Measurements from ENCODE around the gene PRRX1. TPM values are rescaled to one million over a fixed set of nuclear protein-coding genes. Genes with fewer than 3 reads are reported as not detected.

PRRX1 gene
- polyA plus RNA-seq, 3 donors from 2014 or later, result not detected

DNA sequence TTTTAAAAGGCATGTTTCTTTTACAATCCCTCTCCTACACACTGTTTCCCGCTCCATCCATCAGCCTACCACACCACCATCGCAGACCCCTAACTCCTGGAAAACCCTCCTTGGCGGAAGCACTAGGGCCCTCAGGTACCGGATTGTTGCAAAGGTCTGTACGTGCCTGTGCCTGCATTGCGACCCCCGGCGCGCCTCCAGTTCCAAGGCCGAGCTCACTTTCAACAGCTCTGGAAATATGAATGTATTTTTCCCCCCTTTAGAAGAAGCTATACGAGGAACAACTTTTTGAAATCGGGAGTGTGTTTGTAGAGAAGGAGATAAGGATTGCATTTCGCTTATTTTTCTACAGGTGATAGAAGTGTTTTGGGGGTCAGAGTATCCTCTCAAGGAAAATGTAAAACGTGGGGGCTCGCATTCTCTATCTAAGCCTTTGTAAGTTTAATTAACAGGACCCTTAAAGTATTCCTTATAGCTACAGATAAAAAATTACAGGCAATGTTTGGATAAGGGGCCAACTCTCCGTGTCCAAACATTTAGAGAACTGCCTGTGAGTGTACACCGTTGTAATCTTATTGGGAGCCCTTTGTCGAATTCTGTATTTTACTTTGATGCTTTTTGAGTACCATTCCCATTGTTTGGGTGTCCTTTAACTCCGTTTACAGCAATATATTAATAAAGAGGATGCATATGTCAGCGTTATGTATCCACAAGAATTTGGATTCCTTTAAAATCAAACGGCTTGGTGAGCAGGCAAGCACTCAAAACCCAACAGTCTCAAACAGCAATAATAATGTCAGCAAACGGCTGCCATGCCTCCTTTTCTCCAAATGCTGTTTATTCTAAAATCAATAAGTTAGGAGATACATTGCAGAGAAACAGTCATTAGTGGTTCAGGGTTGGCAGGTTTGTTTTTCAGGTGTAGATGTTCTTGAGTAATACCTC, 5.9 kb downstream of the PRRX1 start:
- Mint-ChIP-seq H3K27me3 (ENCODE audit: low read depth in 3 of 3) (peaks cover 27 to 62% (median 34%) of the 10 kb centered on the region in 3 donors), H3K4me3 (peak overlapping the region in 1 of 5 donors; percentile 5), H3K36me3 (peaks cover 0 to 3% (median 0%) of the 10 kb centered on the region in 3 donors), H3K4me1 (peaks cover 0 to 1% of the 10 kb centered on the region in 2 donors), H3K9me3 (peaks cover 0 to 26% (median 5%) of the 10 kb centered on the region in 6 donors), H3K27ac (no peak overlapping the region)
- no peak for DNase-seq

DNA sequence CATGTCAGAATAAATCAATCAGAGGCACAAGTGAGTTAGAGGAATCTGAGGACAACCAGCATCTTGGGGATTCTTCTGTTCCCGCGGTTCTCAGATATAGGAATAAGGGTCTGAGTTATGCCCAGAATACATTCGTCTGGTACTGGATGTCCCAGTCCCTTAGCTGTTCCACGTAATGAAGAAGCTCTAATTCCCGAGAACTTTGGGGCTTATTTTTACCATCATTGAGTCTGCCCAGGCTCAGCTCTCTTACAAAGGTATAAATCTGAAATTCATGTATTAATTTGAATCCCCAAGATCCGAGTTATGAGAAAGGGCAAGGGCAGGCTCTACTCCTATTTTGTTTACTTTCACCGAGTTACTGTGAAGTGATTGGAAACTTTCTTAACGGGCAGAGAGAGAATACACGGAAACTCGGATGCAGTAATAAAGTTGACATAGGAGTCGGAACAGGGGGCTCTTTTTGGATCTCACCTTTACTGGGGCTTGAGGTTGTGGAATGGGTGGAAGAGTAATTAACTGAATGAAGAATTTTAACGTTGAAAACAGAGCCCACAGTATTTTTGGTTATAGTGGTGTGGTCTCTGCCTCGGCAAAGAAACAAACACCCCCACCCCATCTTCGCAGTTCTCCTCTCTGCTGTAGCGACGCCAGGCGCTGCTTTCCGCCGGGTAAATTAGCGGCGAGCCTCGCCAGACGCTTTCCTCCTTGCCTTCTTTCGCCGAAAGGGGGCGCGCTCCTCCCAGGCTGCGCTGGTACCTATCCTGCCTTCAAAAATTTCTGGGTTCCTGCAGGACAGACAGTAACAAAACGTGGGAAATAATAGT, 7.1 kb downstream of the PRRX1 start:
- Mint-ChIP-seq H3K27ac (no peak overlapping the region), H3K4me3 (no peak overlapping the region), H3K9me3 (peaks cover 0 to 26% (median 5%) of the 10 kb centered on the region in 6 donors), H3K4me1 (no peaks in the 10 kb centered on the region), H3K36me3 (peaks cover 0 to 3% (median 0%) of the 10 kb centered on the region in 3 donors), H3K27me3 (ENCODE audit: low read depth in 3 of 3) (peaks cover 22 to 52% (median 24%) of the 10 kb centered on the region in 3 donors)
- no peak for DNase-seq

DNA sequence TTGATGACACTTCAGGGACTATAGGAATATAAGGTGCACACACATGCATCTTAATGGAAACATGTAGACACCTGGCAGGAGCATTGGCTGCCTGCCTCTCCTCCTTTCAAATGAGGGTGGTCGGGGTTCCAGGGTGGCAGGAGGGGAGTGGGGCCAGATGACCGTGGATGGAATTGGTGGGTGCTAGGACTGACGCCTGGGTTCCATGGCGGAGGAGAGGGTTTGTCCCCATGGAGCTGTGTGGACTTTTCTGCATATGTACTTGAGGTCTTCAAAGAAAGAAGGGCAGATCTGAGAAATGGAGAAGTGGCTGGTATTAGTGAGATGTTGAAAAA, 7.7 kb downstream of the PRRX1 start:
- no peak overlapping the region for H3K27ac Mint-ChIP-seq
- H3K36me3 Mint-ChIP-seq, result peaks cover 0 to 3% (median 0%) of the 10 kb centered on the region in 3 donors
- H3K4me1 Mint-ChIP-seq, result no peaks in the 10 kb centered on the region
- no peak overlapping the region for H3K4me3 Mint-ChIP-seq
- peaks cover 22 to 47% (median 22%) of the 10 kb centered on the region in 3 donors for H3K27me3 Mint-ChIP-seq (ENCODE audit: low read depth in 3 of 3)
- no peak for DNase-seq
- peaks cover 0 to 24% (median 4%) of the 10 kb centered on the region in 6 donors for H3K9me3 Mint-ChIP-seq

DNA sequence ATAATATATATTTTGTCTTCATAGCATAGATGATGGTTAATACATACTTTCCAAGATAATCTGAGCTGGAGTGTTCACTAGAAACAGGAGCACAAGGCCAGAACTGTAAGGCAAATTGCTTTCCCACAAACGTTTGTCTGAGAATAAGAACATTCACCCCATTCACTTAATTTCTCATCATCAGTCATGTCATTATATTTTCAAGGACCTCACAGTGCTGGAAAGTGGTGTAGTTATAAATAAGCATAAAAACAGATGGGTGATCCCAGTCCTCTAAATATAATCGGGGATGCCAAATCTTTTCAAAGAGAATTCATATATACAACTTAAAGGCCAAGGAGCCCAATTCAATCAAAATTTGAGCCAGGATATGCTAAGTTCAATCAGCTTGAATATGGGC, 8.4 kb downstream of the PRRX1 start:
- Mint-ChIP-seq H3K9me3 (peaks cover 0 to 20% (median 4%) of the 10 kb centered on the region in 6 donors), H3K27me3 (ENCODE audit: low read depth in 3 of 3) (peaks cover 16 to 41% (median 19%) of the 10 kb centered on the region in 3 donors), H3K27ac (no peak overlapping the region), H3K36me3 (peaks cover 0 to 3% (median 0%) of the 10 kb centered on the region in 3 donors), H3K4me3 (no peak overlapping the region), H3K4me1 (no peaks in the 10 kb centered on the region)
- no peak for DNase-seq

DNA sequence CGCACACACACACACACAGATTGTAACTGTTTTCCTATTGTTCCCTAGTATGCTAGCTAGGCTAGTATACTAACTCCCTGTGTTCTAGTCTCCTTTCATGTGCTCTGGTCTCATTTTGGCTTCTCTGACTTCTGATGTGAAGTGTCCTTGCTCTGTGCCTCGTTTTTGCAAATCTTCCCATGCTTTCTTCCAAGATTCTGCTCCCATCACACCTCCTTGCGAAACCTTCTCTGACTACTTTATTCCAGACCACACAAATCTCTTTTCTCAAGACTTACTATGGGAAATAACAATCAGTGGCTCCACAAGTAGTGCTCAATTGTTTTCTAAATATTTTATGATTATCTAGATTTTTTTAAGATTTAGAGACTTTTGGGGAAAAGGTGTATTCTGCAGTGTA, 10.3 kb downstream of the PRRX1 start:
- Mint-ChIP-seq H3K9me3 (peaks cover 0 to 15% (median 4%) of the 10 kb centered on the region in 6 donors), H3K4me3 (no peak overlapping the region), H3K36me3 (peaks cover 0 to 3% (median 0%) of the 10 kb centered on the region in 3 donors), H3K4me1 (no peaks in the 10 kb centered on the region), H3K27me3 (ENCODE audit: low read depth in 3 of 3) (peaks cover 9 to 28% (median 16%) of the 10 kb centered on the region in 3 donors), H3K27ac (no peak overlapping the region)
- DNase-seq, result no peak

DNA sequence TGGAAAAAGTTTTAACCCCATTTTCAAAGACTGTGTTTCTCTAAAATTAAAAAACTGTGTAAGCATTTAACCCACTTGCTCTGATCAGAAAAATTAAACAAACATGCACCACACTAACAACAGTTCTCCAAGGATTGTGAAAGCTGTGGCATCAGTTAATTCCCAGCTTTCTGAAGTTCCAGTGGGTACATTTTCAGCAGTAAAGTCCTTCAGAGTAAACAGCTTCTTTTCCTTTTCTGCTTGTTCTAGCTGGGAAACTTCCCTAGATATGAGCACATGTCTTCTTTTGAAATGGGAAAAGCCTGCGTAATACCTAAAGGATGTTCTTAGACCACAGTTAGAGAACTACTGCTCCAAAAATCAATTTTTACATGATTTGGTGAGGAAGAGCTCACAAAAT, 11.1 kb downstream of the PRRX1 start:
- DNase-seq, result no peak
- no peak overlapping the region for H3K27ac Mint-ChIP-seq
- no peaks in the 10 kb centered on the region for H3K4me1 Mint-ChIP-seq
- peaks cover 0 to 11% (median 4%) of the 10 kb centered on the region in 6 donors for H3K9me3 Mint-ChIP-seq
- H3K27me3 Mint-ChIP-seq (ENCODE audit: low read depth in 3 of 3), result peaks cover 6 to 20% (median 14%) of the 10 kb centered on the region in 3 donors
- no peak overlapping the region for H3K4me3 Mint-ChIP-seq
- no peaks in the 10 kb centered on the region for H3K36me3 Mint-ChIP-seq

DNA sequence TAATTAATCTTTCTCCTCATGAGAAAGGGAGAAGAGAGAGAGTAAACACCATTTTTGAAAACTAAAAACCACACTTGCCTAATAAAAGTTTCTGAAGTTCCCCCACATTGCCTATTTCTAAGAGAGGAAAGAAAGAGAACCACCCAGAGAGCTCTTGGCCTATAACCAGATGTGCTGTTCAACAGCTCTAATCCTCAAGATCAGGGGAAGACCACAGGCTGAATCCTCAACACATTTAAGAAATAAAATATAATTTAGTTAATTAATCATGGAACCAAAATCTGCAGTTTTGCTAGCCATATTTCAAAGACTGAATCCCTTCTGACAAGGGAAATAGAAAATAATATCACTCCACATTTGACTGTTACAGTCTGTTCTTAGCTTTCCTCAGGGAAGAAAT, 11.9 kb downstream of the PRRX1 start:
- Mint-ChIP-seq H3K4me3 (no peak overlapping the region), H3K4me1 (no peaks in the 10 kb centered on the region), H3K36me3 (no peaks in the 10 kb centered on the region), H3K9me3 (peaks cover 0 to 9% (median 3%) of the 10 kb centered on the region in 6 donors), H3K27ac (no peak overlapping the region), H3K27me3 (ENCODE audit: low read depth in 3 of 3) (peaks cover 2 to 14% (median 13%) of the 10 kb centered on the region in 3 donors)
- DNase-seq, result no peak

DNA sequence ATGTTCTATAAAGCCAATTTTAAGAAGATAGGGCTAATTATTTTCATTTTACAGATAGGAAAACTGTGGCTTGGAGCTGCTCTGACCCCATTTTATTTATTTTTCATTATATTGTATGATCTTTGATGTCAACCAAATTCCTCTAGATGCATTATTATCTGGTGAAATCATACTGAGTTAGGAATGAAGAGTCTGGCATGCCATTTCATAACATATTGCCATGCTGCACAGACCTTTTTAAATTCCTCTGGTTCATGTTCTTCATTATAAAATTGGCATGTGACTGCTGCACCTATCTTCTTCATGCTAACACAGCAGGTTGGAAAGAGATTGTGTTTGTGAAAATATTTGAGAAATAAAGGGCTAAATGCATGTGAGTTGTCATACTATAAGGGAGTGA, 12.7 kb downstream of the PRRX1 start:
- H3K4me3 Mint-ChIP-seq, result no peak overlapping the region
- peaks cover 0 to 3% (median 1%) of the 10 kb centered on the region in 6 donors for H3K9me3 Mint-ChIP-seq
- DNase-seq, result no peak
- no peaks in the 10 kb centered on the region for H3K36me3 Mint-ChIP-seq
- no peak overlapping the region for H3K27ac Mint-ChIP-seq
- H3K27me3 Mint-ChIP-seq (ENCODE audit: low read depth in 3 of 3), result peaks cover 2 to 10% (median 6%) of the 10 kb centered on the region in 3 donors
- H3K4me1 Mint-ChIP-seq, result no peaks in the 10 kb centered on the region

DNA sequence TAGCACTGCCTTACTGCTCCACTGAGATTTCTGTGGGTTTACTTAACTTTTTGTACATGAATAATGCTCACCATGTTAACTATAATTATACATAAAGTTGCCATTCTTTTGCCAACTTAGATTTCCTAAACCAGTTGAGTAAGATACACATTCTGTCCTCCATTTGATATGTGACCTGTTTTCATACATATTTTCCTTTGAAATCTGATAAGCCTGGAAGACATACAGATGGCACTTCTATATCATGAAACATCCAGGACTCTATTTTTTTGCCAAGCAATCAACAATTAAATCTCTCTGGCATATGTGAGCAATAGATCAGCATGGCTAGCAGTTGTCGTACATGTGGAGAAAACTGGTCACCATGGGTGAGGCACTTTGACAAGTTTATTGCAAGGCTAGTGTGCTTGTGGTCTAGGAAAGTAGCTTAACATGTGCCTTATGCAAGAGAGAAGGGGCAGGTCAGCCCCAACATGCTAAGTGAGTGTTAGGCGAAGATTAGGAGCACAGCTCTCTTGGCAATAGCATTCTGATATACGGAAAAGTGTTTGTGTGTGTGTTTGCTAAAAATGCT, 14.2 kb downstream of the PRRX1 start:
- H3K4me1 Mint-ChIP-seq, result no peaks in the 10 kb centered on the region
- H3K36me3 Mint-ChIP-seq, result no peaks in the 10 kb centered on the region
- peaks cover 2 to 6% (median 4%) of the 10 kb centered on the region in 3 donors for H3K27me3 Mint-ChIP-seq (ENCODE audit: low read depth in 3 of 3)
- peaks cover 0 to 3% (median 0%) of the 10 kb centered on the region in 6 donors for H3K9me3 Mint-ChIP-seq
- DNase-seq, result no peak
- H3K4me3 Mint-ChIP-seq, result no peak overlapping the region
- no peak overlapping the region for H3K27ac Mint-ChIP-seq

DNA sequence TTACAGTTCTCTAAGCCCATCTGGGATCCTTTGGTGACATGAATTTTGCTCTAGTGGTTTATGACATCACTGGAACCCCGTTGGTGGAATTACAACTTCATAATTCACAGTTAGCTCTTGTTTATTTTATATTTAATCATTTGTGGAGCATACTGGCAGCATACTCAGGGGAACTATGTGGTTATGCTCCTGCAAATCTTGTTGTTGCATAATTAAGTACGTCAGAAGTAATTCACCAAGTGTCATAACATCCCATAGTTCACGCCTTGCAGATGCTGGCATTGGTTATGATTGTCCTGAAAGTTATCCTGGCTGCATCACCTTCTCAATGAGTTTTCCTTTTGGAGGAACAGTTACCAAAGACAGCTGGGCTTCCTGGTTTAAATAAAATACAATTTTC, 16.5 kb downstream of the PRRX1 start:
- Mint-ChIP-seq H3K27ac (no peak overlapping the region), H3K9me3 (peaks cover 0 to 4% (median 0%) of the 10 kb centered on the region in 6 donors), H3K4me1 (no peaks in the 10 kb centered on the region), H3K27me3 (ENCODE audit: low read depth in 3 of 3) (peaks cover 0 to 6% (median 4%) of the 10 kb centered on the region in 3 donors), H3K36me3 (no peaks in the 10 kb centered on the region), H3K4me3 (no peak overlapping the region)
- no peak for DNase-seq

DNA sequence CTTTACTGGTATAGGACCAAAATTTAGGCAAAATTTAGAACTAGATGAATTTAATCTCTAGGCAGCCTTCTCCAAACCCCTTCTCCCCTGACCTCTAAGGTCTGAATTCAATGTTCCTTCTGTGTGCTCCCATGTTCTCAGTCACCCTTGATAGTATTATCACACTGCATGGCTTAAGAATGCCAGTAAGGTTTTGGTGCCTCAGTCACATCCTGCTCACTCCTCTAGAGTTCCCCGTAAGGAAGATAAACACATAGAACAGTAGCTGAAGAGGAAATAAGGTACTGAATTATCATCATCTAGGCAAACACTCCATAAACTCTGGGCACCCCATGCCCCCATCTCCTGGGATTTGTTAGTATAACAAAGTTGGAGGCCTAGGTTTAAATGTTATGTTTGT, 18.2 kb downstream of the PRRX1 start:
- Mint-ChIP-seq H3K27me3 (ENCODE audit: low read depth in 3 of 3) (peaks cover 0 to 4% (median 4%) of the 10 kb centered on the region in 3 donors), H3K36me3 (no peaks in the 10 kb centered on the region), H3K27ac (no peak overlapping the region), H3K9me3 (peaks cover 0 to 5% (median 0%) of the 10 kb centered on the region in 6 donors), H3K4me3 (no peak overlapping the region), H3K4me1 (no peaks in the 10 kb centered on the region)
- no peak for DNase-seq

DNA sequence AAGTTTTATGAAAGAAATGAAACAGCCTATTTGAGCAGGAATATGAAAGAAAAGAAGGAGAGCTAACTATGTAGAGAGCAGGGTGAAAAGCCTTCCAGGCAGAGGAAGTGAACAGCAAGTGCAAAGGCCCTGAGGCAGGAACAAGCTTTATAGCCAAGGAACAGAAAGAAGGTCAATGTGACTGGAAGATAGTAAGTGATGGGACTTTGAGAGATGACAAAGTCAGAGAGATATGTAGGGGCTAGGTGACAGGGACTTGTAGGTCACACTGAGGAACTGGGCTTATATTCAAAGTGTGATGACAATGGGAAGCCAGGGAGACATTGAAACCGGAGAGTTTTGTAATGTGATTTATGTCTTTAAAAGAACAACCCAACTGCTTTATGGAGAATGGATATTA, 18.9 kb downstream of the PRRX1 start:
- no peak overlapping the region for H3K27ac Mint-ChIP-seq
- peaks cover 0 to 4% (median 1%) of the 10 kb centered on the region in 3 donors for H3K27me3 Mint-ChIP-seq (ENCODE audit: low read depth in 3 of 3)
- no peak for DNase-seq
- peaks cover 0 to 5% (median 0%) of the 10 kb centered on the region in 6 donors for H3K9me3 Mint-ChIP-seq
- no peaks in the 10 kb centered on the region for H3K36me3 Mint-ChIP-seq
- no peak overlapping the region for H3K4me3 Mint-ChIP-seq
- H3K4me1 Mint-ChIP-seq, result no peaks in the 10 kb centered on the region

DNA sequence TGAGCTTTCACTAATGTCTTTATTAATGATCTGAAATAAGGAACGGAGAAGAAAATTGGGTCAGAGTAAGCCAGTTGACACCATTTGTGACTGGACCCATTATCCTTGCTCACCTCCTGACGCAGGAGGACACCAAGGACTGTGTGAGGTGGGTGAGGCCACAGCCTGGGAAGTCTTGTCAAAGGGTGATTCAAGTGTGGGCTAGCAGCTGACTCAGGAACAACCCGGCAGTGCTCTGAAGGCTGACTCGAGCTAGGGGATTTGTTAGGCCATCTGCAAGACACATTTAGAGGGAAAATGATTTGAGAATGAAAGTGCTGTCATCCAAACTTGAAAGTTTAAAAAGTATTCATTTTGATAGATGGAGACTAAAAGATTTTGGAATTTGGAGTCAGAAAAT, 21.2 kb downstream of the PRRX1 start:
- DNase-seq, result no peak
- Mint-ChIP-seq H3K4me1 (no peaks in the 10 kb centered on the region), H3K4me3 (no peak overlapping the region), H3K9me3 (peaks cover 0 to 3% (median 0%) of the 10 kb centered on the region in 6 donors), H3K27me3 (ENCODE audit: low read depth in 3 of 3) (peaks cover 1 to 7% (median 4%) of the 10 kb centered on the region in 3 donors), H3K27ac (no peak overlapping the region), H3K36me3 (no peaks in the 10 kb centered on the region)

Data from immature natural killer cell (primary cell).